IPS-15b (cell line): ENCODE data around the gene EIF4G1.

ENCODE experiments used
- H3K27me3 ChIP-seq: one replicate; pipeline ENCODE4 v1.6.1; 2013; ENCODE audit warnings: low read length; ENCODE audit not compliant: control insufficient read depth, insufficient read depth
- H3K36me3 ChIP-seq: one replicate; pipeline ENCODE4 v1.6.1; 2013; ENCODE audit warnings: low read length; ENCODE audit not compliant: control insufficient read depth, insufficient read depth
- H3K4me1 ChIP-seq: one replicate; pipeline ENCODE4 v1.6.1; 2013; ENCODE audit warnings: mild to moderate bottlenecking, low read length; ENCODE audit not compliant: control insufficient read depth, insufficient read depth
- H3K4me3 ChIP-seq: one replicate; pipeline ENCODE4 v1.5.1; 2013; ENCODE audit warnings: low read depth, low read length
- H3K9ac ChIP-seq: one replicate; pipeline ENCODE4 v1.6.1; 2013; ENCODE audit warnings: low read depth, mild to moderate bottlenecking, low read length
- H3K9me3 ChIP-seq: one replicate; pipeline ENCODE4 v1.6.1; 2013; ENCODE audit warnings: mild to moderate bottlenecking, low read length; ENCODE audit not compliant: control insufficient read depth, insufficient read depth

EIF4G1 gene

GRCh38 chr3:184354754-184355153 lies 40.3 kb downstream of the EIF4G1 start:
- peaks cover 6% of the 10 kb centered on the region for H3K4me1 ChIP-seq
- no peaks in the 10 kb centered on the region for H3K9me3 ChIP-seq
- peaks cover 25% of the 10 kb centered on the region for H3K36me3 ChIP-seq
- peaks cover 19% of the 10 kb centered on the region for H3K27me3 ChIP-seq
- H3K4me3 ChIP-seq: no peak overlapping the region
- no peak overlapping the region for H3K9ac ChIP-seq

- peaks cover 24% of the 10 kb centered on the region for H3K27me3 ChIP-seq
- no peaks in the 10 kb centered on the region for H3K9me3 ChIP-seq
- no peak overlapping the region for H3K9ac ChIP-seq
- H3K4me1 ChIP-seq: peaks cover 12% of the 10 kb centered on the region
- peaks cover 25% of the 10 kb centered on the region for H3K36me3 ChIP-seq
- H3K4me3 ChIP-seq: no peak overlapping the region
These were observed 41.0 kb downstream of the EIF4G1 start for GRCh38 chr3:184355261-184356040.

- no peaks in the 10 kb centered on the region for H3K9me3 ChIP-seq
- H3K9ac ChIP-seq: no peak overlapping the region
- peaks cover 17% of the 10 kb centered on the region for H3K4me1 ChIP-seq
- H3K36me3 ChIP-seq: peaks cover 21% of the 10 kb centered on the region
- peaks cover 32% of the 10 kb centered on the region for H3K27me3 ChIP-seq
- H3K4me3 ChIP-seq: no peak overlapping the region
These were observed 43.1 kb downstream of the EIF4G1 start for GRCh38 chr3:184357248-184358123.

- Histone ChIP-seq H3K4me1 (peaks cover 17% of the 10 kb centered on the region), H3K9me3 (no peaks in the 10 kb centered on the region), H3K4me3 (no peak overlapping the region), H3K36me3 (peaks cover 18% of the 10 kb centered on the region), H3K9ac (no peak overlapping the region), H3K27me3 (peaks cover 32% of the 10 kb centered on the region)
These were observed 43.8 kb downstream of the EIF4G1 start for GRCh38 chr3:184358124-184358767.

GRCh38 chr3:184358921-184359350 lies 44.5 kb downstream of the EIF4G1 start:
- Histone ChIP-seq H3K27me3 (peaks cover 32% of the 10 kb centered on the region), H3K9ac (no peak overlapping the region), H3K9me3 (no peaks in the 10 kb centered on the region), H3K36me3 (peaks cover 12% of the 10 kb centered on the region), H3K4me1 (peaks cover 17% of the 10 kb centered on the region), H3K4me3 (peak overlapping the region; percentile 16)

- H3K36me3 ChIP-seq: peaks cover 9% of the 10 kb centered on the region
- no peak overlapping the region for H3K9ac ChIP-seq
- peaks cover 17% of the 10 kb centered on the region for H3K4me1 ChIP-seq
- no peaks in the 10 kb centered on the region for H3K9me3 ChIP-seq
- peak overlapping the region; percentile 16 for H3K4me3 ChIP-seq
- peaks cover 32% of the 10 kb centered on the region for H3K27me3 ChIP-seq
These were observed 45.2 kb downstream of the EIF4G1 start for GRCh38 chr3:184359610-184360009.

- Histone ChIP-seq H3K4me3 (peak overlapping the region; percentile 95), H3K9ac (no peak overlapping the region), H3K27me3 (peaks cover 32% of the 10 kb centered on the region)
These were observed 45.9 kb downstream of the EIF4G1 start for GRCh38 chr3:184360070-184360928.

GRCh38 chr3:184360929-184361531 lies 46.6 kb downstream of the EIF4G1 start:
- peaks cover 15% of the 10 kb centered on the region for H3K36me3 ChIP-seq
- peaks cover 32% of the 10 kb centered on the region for H3K27me3 ChIP-seq

More at GRCh38 chr3:184360070-184360928, 45.9 kb downstream of the EIF4G1 start:
- peaks cover 15% of the 10 kb centered on the region for H3K4me1 ChIP-seq
- peaks cover 14% of the 10 kb centered on the region for H3K36me3 ChIP-seq
- H3K9me3 ChIP-seq: no peaks in the 10 kb centered on the region

GRCh38 chr3:184361532-184361931 lies 47.1 kb downstream of the EIF4G1 start, which contains the start of the genes CLCN2 and POLR2H:
TSS of gene CLCN2 (minus strand) at chr3:184361605. CDS start at chr3:184361479, 126 bp downstream.
TSS of gene POLR2H (plus strand) at chr3:184361710. CDS start at chr3:184363493, 1,783 bp downstream.
- Histone ChIP-seq H3K27me3 (peaks cover 32% of the 10 kb centered on the region), H3K4me3 (peak within 1 kb of the TSS; percentile 95), H3K36me3 (peaks cover 16% of the 10 kb centered on the region), H3K9ac (peak within 1 kb of the TSS; percentile 37), H3K4me1 (peaks cover 15% of the 10 kb centered on the region), H3K9me3 (no peaks in the 10 kb centered on the region)

More at GRCh38 chr3:184360929-184361531, 46.6 kb downstream of the EIF4G1 start:
- Histone ChIP-seq H3K4me3 (peak overlapping the region; percentile 95), H3K9ac (no peak overlapping the region), H3K9me3 (no peaks in the 10 kb centered on the region), H3K4me1 (peaks cover 15% of the 10 kb centered on the region)

- H3K27me3 ChIP-seq: peaks cover 32% of the 10 kb centered on the region
- H3K4me3 ChIP-seq: peak overlapping the region; percentile 95
- peaks cover 15% of the 10 kb centered on the region for H3K4me1 ChIP-seq
These were observed 47.7 kb downstream of the EIF4G1 start for GRCh38 chr3:184361932-184362667.

More at GRCh38 chr3:184361932-184362667, 47.7 kb downstream of the EIF4G1 start:
- Histone ChIP-seq H3K9me3 (no peaks in the 10 kb centered on the region), H3K36me3 (peaks cover 17% of the 10 kb centered on the region), H3K9ac (peak overlapping the region; percentile 37)
